ENCODE results near the gene PRKN.

DNA sequence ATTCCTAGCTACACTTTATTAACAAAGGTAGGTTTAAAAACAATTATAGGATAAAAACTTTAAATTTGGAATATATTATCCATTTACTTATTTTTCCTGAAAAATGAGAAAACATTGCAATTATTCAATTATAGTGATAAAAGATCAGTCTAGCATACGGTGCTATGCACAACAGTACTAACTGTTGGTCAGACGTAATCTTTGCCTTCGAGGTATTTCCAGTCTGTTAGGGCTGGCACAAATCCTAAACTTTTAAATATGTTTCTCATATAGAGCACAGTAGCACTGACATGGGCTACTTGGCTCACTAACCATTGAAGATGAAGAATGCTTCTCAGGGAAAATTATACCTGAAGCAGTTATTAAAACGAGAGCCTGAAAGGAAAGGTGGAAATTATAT is 214.8 kb downstream of the PRKN start:
- TF ChIP-seq, protein P1, sequence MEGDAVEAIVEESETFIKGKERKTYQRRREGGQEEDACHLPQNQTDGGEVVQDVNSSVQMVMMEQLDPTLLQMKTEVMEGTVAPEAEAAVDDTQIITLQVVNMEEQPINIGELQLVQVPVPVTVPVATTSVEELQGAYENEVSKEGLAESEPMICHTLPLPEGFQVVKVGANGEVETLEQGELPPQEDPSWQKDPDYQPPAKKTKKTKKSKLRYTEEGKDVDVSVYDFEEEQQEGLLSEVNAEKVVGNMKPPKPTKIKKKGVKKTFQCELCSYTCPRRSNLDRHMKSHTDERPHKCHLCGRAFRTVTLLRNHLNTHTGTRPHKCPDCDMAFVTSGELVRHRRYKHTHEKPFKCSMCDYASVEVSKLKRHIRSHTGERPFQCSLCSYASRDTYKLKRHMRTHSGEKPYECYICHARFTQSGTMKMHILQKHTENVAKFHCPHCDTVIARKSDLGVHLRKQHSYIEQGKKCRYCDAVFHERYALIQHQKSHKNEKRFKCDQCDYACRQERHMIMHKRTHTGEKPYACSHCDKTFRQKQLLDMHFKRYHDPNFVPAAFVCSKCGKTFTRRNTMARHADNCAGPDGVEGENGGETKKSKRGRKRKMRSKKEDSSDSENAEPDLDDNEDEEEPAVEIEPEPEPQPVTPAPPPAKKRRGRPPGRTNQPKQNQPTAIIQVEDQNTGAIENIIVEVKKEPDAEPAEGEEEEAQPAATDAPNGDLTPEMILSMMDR (IDR thresholded peaks at IDR 0.05; ENCODE audit: extremely low read depth in 1 of 2, insufficient read depth in 1 of 2, low read depth in 1 of 2, low read length in 2 of 2): no peak
- no peak for TF ChIP-seq EZH2 (IDR thresholded peaks at IDR 0.05; ENCODE audit: borderline replicate concordance, low read depth, low read length, severe bottlenecking)

Measured in endothelial cell of umbilical vein (primary cell).